HG03103 (cell line): ENCODE measurements around the gene MRPL58.
"Not testable (repeated sequence)": the region's sequence is repeated elsewhere in the genome, so short reads cannot be mapped to it uniquely, and the experiment has no call there.

ENCODE experiments used
- ATAC-seq: cut with Tn5 transposase; IDR thresholded peaks from one replicate; pipeline ENCODE4 v1.9.1; 2021; ENCODE audit warnings: low read depth; ENCODE audit not compliant: unreplicated experiment

MRPL58 gene

GRCh38 chr17:75044716-75045115 is 32.2 kb downstream of the MRPL58 start:
- ATAC-seq = no peak

GRCh38 chr17:75045946-75046406 is 33.5 kb downstream of the MRPL58 start:
- ATAC-seq = not testable (repeated sequence)

- peak; percentile 92 for ATAC-seq
These were observed 34.2 kb downstream of the MRPL58 start, which contains the start of the genes ATP5PD and KCTD2 for GRCh38 chr17:75046407-75047289. Gene ATP5PD, minus strand, starts transcription at chr17:75046969. Its CDS starts 4,319 bp downstream, at chr17:75042650. Gene KCTD2, plus strand, starts transcription at chr17:75047225. Its CDS starts 26 bp downstream, at chr17:75047251.

- no peak for ATAC-seq
These were observed 35.1 kb downstream of the MRPL58 start for GRCh38 chr17:75047398-75048098.

- no peak for ATAC-seq
These were observed 35.9 kb downstream of the MRPL58 start for GRCh38 chr17:75048249-75048878.

- no peak for ATAC-seq
These were observed 36.6 kb downstream of the MRPL58 start for GRCh38 chr17:75049057-75049456.

- ATAC-seq = no peak
These were observed 37.2 kb downstream of the MRPL58 start for GRCh38 chr17:75049706-75050105.

GRCh38 chr17:75051941-75052340 is 39.5 kb downstream of the MRPL58 start:
- no peak for ATAC-seq

GRCh38 chr17:75059369-75060345 is 47.2 kb downstream of the MRPL58 start:
- no peak for ATAC-seq

- ATAC-seq = no peak
These were observed 48.1 kb downstream of the MRPL58 start for GRCh38 chr17:75060434-75061054.

GRCh38 chr17:75061055-75061438 is 48.6 kb downstream of the MRPL58 start:
- no peak for ATAC-seq

GRCh38 chr17:75061618-75062017 is 49.1 kb downstream of the MRPL58 start:
- no peak for ATAC-seq

- ATAC-seq = no peak
These were observed 50.7 kb downstream of the MRPL58 start for GRCh38 chr17:75063201-75063600.

- no peak for ATAC-seq
These were observed 51.2 kb downstream of the MRPL58 start for GRCh38 chr17:75063626-75064025.

GRCh38 chr17:75064040-75064439 is 51.6 kb downstream of the MRPL58 start:
- ATAC-seq = no peak

- ATAC-seq = no peak
These were observed 52.0 kb downstream of the MRPL58 start for GRCh38 chr17:75064460-75064859.

GRCh38 chr17:75064867-75065561 is 52.5 kb downstream of the MRPL58 start:
- no peak for ATAC-seq

- no peak for ATAC-seq
These were observed 53.2 kb downstream of the MRPL58 start for GRCh38 chr17:75065562-75066151.
